Prostate gland (tissue), 2 donors: ENCODE data around the gene PCDHA1.

Source experiments
- CTCF ChIP-seq, 4 experiments: fragments of 200-600 bp in 2 of 4; fragments of 450-650 bp in 2 of 4; sonication (generic) in 2 of 4; IDR thresholded peaks; 1 replicate in 3 of 4; 2 replicates in 1 of 4; pipeline ENCODE4 v1.5.1; 2016 to 2019; ENCODE audit warnings: antibody characterized with exemption in 4 of 4, mild to moderate bottlenecking in 2 of 4, moderate library complexity in 2 of 4
- POLR2A ChIP-seq: fragments of 450-650 bp; IDR thresholded peaks from one replicate; pipeline ENCODE4 v1.6.1; 2016; ENCODE audit warnings: antibody characterized with exemption, mild to moderate bottlenecking
- POLR2AphosphoS5 ChIP-seq: sonication (generic); formaldehyde crosslinking; IDR thresholded peaks from one replicate; pipeline ENCODE4 v1.6.1; 2017; ENCODE audit warnings: antibody characterized with exemption

GRCh38 chr5:140988608-140989007, 202.7 kb downstream of the PCDHA1 start:
- TF ChIP-seq CTCF (IDR thresholded peaks at IDR 0.05) (no peak), POLR2A (no peak), POLR2AphosphoS5 (no peak)
